Neutrophil (primary cell): Measurements from ENCODE around the gene PHYH.
"Not testable (repeated sequence)": the region's sequence is repeated elsewhere in the genome, so short reads cannot be mapped to it uniquely, and the experiment has no call there.

ENCODE experiments used
- H3K27ac ChIP-seq: fragments of 200-600 bp; sonication (generic); 2 replicates; pipeline ENCODE4 v1.5.1; 2016; ENCODE audit warnings: mild to moderate bottlenecking, moderate library complexity
- H3K27me3 ChIP-seq: fragments of 200-600 bp; sonication (generic); 2 replicates; pipeline ENCODE4 v1.6.0; 2016; ENCODE audit warnings: mild to moderate bottlenecking
- H3K36me3 ChIP-seq: fragments of 200-600 bp; sonication (generic); 2 replicates; pipeline ENCODE4 v1.5.1; 2017
- H3K4me1 ChIP-seq, 2 experiments: fragments of 200-600 bp in 1 of 2; sonication (generic) in 1 of 2; 1 replicate in 1 of 2; 2 replicates in 1 of 2; pipeline versions ENCODE4 v1.5.1 to v1.6.1; 2013 to 2016; ENCODE audit warnings: low read depth in 1 of 2, low read length in 1 of 2, mild to moderate bottlenecking in 1 of 2, moderate library complexity in 1 of 2; ENCODE audit not compliant: control insufficient read depth in 1 of 2, insufficient read depth in 1 of 2
- H3K4me3 ChIP-seq, 2 experiments: fragments of 200-600 bp in 1 of 2; sonication (generic) in 1 of 2; 1 replicate in 1 of 2; 2 replicates in 1 of 2; pipeline ENCODE4 v1.5.1; 2013 to 2016; ENCODE audit warnings: low read depth in 1 of 2, low read length in 1 of 2, mild to moderate bottlenecking in 1 of 2, moderate library complexity in 1 of 2
- H3K9me3 ChIP-seq: fragments of 200-600 bp; sonication (generic); 2 replicates; pipeline ENCODE4 v1.5.1; 2016
- CTCF ChIP-seq: fragments of 200-600 bp; sonication (generic); IDR thresholded peaks from 2 replicates; pipeline ENCODE4 v1.5.1; 2016; ENCODE audit warnings: antibody characterized with exemption

PHYH gene

GRCh38 chr10:13337128-13337826 is 37.4 kb upstream of the PHYH start:
- Histone ChIP-seq H3K9me3 (no peaks in the 10 kb centered on the region), H3K36me3 (peaks cover 46% of the 10 kb centered on the region), H3K4me1 (no peaks in the 10 kb centered on the region), H3K4me3 (no peak overlapping the region), H3K27me3 (no peaks in the 10 kb centered on the region), H3K27ac (no peak overlapping the region)
- TF ChIP-seq CTCF: no peak

GRCh38 chr10:13335881-13336280 is 36.0 kb upstream of the PHYH start:
- H3K4me1 ChIP-seq: no peaks in the 10 kb centered on the region
- H3K27me3 ChIP-seq: no peaks in the 10 kb centered on the region
- H3K4me3 ChIP-seq: no peak overlapping the region
- H3K9me3 ChIP-seq: no peaks in the 10 kb centered on the region
- no peak for TF ChIP-seq CTCF
- H3K36me3 ChIP-seq: peaks cover 60% of the 10 kb centered on the region
- no peak overlapping the region for H3K27ac ChIP-seq

GRCh38 chr10:13334556-13334955 is 34.7 kb upstream of the PHYH start:
- Histone ChIP-seq H3K27ac (no peak overlapping the region), H3K27me3 (no peaks in the 10 kb centered on the region), H3K4me1 (no peaks in the 10 kb centered on the region), H3K4me3 (no peak overlapping the region), H3K36me3 (peaks cover 72% of the 10 kb centered on the region), H3K9me3 (no peaks in the 10 kb centered on the region)
- TF ChIP-seq CTCF: no peak

- Histone ChIP-seq H3K4me3 (no peak overlapping the region), H3K27ac (no peak overlapping the region), H3K36me3 (peaks cover 81% of the 10 kb centered on the region), H3K27me3 (no peaks in the 10 kb centered on the region), H3K4me1 (no peaks in the 10 kb centered on the region), H3K9me3 (no peaks in the 10 kb centered on the region)
- TF ChIP-seq CTCF: no peak
These were observed 31.8 kb upstream of the PHYH start for GRCh38 chr10:13331646-13332045.

- not testable (repeated sequence) for H3K27ac ChIP-seq, H3K9me3 ChIP-seq, H3K27me3 ChIP-seq, H3K4me3 ChIP-seq, H3K4me1 ChIP-seq
- peaks cover 86% of the 10 kb centered on the region for H3K36me3 ChIP-seq
These were observed 31.1 kb upstream of the PHYH start for GRCh38 chr10:13330980-13331379.

- no peaks in the 10 kb centered on the region for H3K27me3 ChIP-seq
These were observed 29.7 kb upstream of the PHYH start for GRCh38 chr10:13329565-13329964.

More at GRCh38 chr10:13329565-13329964, 29.7 kb upstream of the PHYH start:
- TF ChIP-seq CTCF: no peak
- Histone ChIP-seq H3K4me3 (no peak overlapping the region), H3K4me1 (no peaks in the 10 kb centered on the region), H3K27ac (no peak overlapping the region), H3K36me3 (peaks cover 88% of the 10 kb centered on the region), H3K9me3 (no peaks in the 10 kb centered on the region)
